Stimulated activated CD8-positive, alpha-beta memory T cell treated with anti-CD3 and anti-CD28 coated beads, Interleukin-4, amount 100 ng/mL, for 1 hour (primary cell): ENCODE measurements around the gene FAM227A.
"Not testable (repeated sequence)": the region's sequence is repeated elsewhere in the genome, so short reads cannot be mapped to it uniquely, and the experiment has no call there.

Experiments
- DNase-seq, 2 donors: peaks; one replicate each; pipeline ENCODE4 v3.0.0-alpha.2; 2020; ENCODE audit warnings: low read depth in 2 of 2, low spot score in 1 of 2

FAM227A gene

DNA sequence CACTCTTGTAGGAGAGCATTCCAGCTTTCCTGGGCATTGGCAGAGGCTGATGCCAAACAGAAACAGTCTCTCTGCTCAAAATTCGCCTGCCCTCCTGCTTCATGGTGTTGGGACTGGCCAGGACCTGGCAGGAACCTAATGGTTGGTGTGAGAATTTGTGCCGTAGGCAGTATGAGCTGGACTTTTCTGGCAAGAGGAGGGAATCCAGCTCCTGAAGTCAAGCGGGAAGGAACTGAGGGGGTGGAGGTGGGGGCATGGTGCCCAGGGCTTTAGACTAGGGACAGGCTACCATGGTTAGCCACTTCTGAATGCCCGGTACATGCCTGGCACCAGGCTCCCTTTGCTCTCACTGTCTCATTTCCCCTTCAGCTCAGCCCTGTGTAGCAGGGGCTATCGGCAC lies 18.7 kb upstream of the FAM227A start:
- DNase-seq: no peak

GRCh38 chr22:38657045-38657909 lies 1.1 kb upstream of the FAM227A start:
- DNase-seq: no peak

DNA sequence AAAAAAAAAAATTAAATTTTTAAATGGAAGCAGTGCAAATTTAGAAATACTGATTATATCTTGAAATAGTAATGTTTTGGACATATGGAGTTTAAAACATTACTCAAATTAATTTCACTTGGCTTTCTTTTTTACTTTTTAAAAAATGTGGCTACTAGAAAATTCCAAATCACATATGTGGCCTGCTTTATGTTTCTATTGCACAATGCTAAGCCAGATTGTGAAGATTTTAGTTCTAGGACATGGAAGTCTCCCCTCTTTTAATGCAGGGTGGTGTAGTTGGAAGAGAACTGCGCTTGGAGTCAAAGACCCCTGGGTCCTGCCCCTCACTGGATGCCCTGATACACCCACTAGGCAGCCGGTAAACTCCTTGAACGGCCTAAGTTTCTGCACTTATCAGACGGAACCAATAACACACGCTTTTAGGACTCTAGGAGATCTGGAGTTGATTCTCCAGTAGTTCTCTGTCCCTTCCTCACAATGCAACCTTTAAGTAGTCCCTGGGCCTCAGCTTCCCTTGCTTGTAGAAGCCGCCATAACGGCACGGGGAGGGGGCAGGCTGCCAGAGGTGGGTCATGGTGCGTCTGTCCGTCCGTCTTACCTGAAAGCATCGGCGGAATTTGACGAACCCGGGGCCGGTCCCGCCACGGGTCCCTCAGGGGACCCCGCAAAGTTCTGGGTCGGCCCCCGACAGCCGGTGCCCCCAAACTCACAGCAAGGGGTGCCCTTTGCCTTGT lies 505 bp downstream of the FAM227A start:
- no peak for DNase-seq

DNA sequence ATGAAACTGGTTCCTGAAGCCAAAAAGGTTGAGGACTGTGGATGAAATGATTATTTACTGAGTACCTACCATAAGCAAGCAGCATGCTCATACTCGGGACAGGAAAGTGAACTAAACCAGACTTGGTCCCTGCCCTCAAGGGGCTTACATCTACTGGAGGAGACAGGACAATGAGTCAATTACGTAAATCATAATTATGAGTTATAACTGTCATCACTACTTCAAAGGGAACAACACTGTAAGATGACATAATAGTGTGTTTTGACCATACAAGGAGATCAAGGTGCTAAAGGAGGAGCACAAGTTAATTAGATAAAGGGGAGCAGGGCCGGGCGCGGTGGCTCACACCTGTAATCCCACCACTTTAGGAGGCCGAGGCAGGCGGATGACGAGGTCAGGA lies 2.5 kb downstream of the FAM227A start:
- DNase-seq: no peak

GRCh38 chr22:38652859-38653258 lies 3.3 kb downstream of the FAM227A start:
- no peak for DNase-seq

- DNase-seq: no peak
Observed at GRCh38 chr22:38649841-38650522, 6.2 kb downstream of the FAM227A start.

DNA sequence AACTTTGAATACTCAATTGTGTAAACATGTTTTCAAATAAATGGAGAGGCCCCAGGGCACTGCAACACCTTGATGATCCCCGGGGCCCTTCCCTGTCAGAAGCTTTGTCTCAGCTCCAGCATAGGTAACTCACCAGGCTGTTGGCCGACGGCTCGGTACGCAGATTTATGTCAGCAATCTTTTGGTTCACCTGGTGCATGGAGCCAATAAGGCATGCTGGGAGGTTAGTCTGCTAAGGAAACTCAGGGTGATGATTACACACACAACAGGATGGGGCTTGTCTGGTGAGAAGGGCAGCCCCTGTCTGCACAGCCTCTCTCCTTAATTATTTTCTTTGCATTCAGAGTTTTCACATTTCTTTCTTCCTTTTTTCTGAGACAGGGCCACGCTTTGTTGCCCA lies 10.8 kb downstream of the FAM227A start:
- DNase-seq: no peak

- DNase-seq: not testable (repeated sequence)
Observed at GRCh38 chr22:38644245-38644644, 11.9 kb downstream of the FAM227A start.

GRCh38 chr22:38641476-38642040 lies 14.6 kb downstream of the FAM227A start:
- no peak for DNase-seq

DNA sequence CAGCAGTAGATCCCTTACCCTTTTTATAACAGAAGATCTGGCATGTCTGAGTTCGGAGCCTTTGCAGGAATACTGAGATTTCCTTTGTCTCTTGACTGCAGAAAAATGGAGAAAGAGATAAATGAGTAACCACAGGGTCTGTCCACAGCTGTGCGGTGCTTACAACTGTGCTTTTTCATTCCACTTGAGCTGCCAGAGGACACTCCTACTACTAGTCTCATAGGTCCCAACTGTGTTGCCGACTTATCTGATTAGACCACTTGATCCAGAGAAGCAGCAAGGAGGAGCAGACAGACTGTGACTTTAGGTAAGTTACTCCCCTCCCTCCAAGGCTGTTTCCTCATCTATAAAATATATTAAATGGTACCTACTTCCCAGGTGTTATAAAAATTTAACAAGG lies 17.5 kb downstream of the FAM227A start:
- DNase-seq: no peak

GRCh38 chr22:38638216-38638615 lies 18.0 kb downstream of the FAM227A start:
- DNase-seq: no peak

DNA sequence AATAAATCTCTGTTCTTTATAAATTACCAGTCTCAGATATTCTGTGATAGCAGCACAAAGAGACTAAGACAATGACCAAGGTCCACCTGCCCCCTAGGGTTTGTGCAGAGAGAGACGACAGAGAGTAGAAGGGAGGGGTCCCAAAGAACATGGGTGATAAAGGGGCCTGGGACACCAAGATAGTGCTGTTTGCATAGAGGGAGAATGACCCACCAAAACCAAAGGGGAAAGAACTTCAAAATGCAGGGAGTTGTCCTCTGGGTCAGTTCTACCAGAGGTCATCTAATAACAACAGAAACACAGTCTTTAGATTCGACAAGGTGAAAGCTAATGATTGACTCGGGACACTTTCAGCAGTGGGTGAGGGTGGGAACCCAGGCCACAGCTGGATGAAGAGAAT lies 23.7 kb downstream of the FAM227A start:
- no peak for DNase-seq

GRCh38 chr22:38631724-38632123 lies 24.5 kb downstream of the FAM227A start:
- no peak for DNase-seq

DNA sequence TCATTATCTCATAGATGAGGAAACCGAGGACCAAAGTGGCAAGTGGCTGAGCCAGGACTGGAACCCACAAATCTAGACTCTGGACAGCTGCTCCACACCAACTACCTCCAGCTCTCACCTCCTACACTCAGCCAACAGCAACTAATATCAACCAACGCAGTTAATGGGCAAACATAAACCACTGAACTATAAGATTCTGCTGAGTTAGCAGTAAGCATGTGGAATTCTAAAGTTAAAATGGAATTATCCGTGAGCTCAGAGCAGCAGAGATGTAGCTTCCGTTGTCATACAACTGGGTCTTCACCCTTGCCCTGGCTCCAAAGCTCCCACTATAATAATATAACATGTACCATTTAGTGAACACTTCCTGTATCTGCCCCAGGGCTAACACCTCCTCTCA lies 27.1 kb downstream of the FAM227A start:
- no peak for DNase-seq

DNA sequence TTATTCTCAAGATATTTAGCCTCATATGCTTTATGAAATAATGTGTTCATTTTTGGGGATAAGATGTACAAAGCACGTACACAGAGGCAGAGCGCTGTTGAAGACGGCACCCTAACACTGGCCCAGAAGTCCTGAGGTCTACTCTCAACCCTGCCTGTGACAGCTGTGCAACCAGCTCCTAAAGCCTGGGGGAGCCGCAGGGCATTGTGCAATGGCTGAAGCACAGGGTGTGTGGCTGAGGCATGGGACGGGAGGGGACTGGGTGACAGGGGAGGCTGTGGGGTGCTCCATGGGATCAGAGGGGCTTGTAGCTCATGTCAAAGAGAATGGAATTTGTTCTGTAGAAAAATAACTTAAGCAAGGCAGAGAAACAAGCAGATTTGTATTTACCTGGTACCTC lies 27.7 kb downstream of the FAM227A start:
- no peak for DNase-seq

- no peak for DNase-seq
Observed at GRCh38 chr22:38623351-38623750, 32.8 kb downstream of the FAM227A start.

DNA sequence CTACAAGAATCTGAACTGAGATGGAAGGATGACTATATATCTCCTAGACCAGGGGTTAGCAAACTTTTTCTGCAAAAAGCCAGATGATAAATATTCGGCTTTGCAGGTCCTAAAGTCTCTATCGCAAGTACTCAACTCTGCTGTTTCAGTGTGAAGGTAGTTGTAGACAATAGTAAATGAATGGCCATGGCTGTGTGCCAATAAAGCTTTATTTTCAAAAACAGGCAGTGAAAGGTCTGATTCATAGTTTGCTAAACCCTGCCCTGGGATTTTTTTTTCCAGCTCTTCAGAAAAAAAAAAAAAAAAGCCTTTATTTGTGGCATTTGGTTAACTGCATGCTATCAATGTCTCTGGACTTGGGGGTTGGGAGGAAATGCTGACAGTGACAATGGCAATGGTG lies 37.5 kb downstream of the FAM227A start:
- DNase-seq: no peak

DNA sequence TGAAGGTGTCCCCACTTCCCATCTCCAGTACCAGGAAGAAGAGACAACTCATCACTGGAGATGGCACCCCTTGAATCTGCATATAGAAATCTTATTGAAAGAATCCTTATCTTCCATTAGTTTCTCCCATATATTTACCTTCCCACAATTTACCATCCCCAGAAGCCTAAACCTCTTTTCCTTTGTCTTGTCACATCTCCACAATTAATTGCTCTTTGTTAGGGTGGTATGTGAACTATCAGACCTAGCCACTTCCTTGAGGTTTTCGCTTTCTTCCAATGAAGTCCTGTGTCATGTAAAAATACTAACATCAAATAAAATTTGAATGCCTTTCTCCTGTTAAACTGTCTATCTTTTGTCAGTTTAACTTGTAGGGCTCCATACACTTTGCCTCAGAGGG lies 37.9 kb downstream of the FAM227A start:
- DNase-seq: no peak

GRCh38 chr22:38615064-38615405 lies 41.2 kb downstream of the FAM227A start:
- DNase-seq: not testable (repeated sequence)

GRCh38 chr22:38614332-38615063 lies 41.7 kb downstream of the FAM227A start:
- DNase-seq: no peak

DNA sequence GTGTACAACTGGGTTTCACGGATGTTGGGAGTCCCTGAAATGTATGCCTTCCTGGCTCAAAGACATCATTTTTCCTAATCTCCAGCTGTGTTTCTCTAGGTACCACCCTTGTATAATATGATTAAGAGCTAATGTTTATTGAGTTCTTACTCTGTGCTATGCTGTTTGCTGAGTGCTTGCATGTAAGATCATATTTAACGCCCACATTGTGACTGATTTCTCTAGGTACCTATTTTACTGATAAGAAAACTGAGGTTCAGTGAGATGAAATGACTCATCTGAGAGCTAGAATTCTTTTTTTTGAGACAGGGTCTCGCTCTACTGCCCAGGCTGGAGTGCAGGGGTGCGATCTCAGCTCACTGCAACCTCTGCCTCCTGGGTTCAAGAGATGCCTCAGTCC lies 42.6 kb downstream of the FAM227A start:
- DNase-seq: no peak
